Skeletal muscle satellite cell (primary cell): ENCODE measurements around the gene FTCDNL1.

ENCODE experiments used
- H3K27me3 ChIP-seq: 2 replicates; pipeline ENCODE4 v1.7.0; 2013; ENCODE audit warnings: low read length; ENCODE audit not compliant: control insufficient read depth, insufficient read depth
- H3K36me3 ChIP-seq: 2 replicates; pipeline ENCODE4 v1.7.0; 2013; ENCODE audit warnings: mild to moderate bottlenecking, control low read depth, low read length; ENCODE audit not compliant: insufficient read depth
- H3K4me1 ChIP-seq: 2 replicates; pipeline ENCODE4 v1.7.0; 2013; ENCODE audit warnings: low read length; ENCODE audit not compliant: control insufficient read depth, insufficient read depth
- H3K4me2 ChIP-seq: 2 replicates; pipeline ENCODE4 v1.7.0; 2013; ENCODE audit warnings: mild to moderate bottlenecking, low read length
- H3K4me3 ChIP-seq: 2 replicates; pipeline ENCODE4 v1.7.0; 2013; ENCODE audit warnings: low read length
- H3K9ac ChIP-seq: 2 replicates; pipeline ENCODE4 v1.7.0; 2013; ENCODE audit warnings: mild to moderate bottlenecking, low read depth, low read length, moderate library complexity
- H3K9me3 ChIP-seq: replicated peaks from 2 replicates; pipeline ENCODE4 v1.7.0; 2013; ENCODE audit warnings: mild to moderate bottlenecking, control low read depth, low read length

The FTCDNL1 gene

GRCh38 chr2:199810422-199811171, 40.4 kb downstream of the FTCDNL1 start:
- H3K36me3 ChIP-seq: no peaks in the 10 kb centered on the region
- peaks cover 5% of the 10 kb centered on the region for H3K4me1 ChIP-seq
- H3K9ac ChIP-seq: no peak overlapping the region
- H3K27me3 ChIP-seq: no peaks in the 10 kb centered on the region
- no peak overlapping the region for H3K4me3 ChIP-seq
- no peaks in the 10 kb centered on the region for H3K9me3 ChIP-seq
- H3K4me2 ChIP-seq: no peak overlapping the region

DNA sequence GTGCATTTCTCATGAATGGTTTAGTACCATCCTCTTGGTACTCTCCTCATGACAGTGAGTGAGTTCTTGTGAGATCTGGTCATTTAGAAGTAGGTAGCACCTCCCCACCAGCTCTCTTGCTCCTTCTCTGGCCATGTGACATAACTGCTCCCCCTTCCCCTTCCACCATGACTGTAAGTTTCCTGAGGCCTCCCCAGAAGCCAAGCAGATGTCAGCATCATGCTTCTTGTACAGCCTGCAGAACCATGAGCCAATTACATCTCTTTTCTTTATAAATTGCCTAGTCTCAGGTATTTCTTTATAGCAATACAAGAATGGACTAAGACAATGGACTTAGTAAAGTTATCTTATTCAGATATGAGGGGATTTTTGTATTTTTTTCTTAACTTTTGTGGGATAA, 43.0 kb downstream of the FTCDNL1 start:
- no peaks in the 10 kb centered on the region for H3K4me1 ChIP-seq
- no peaks in the 10 kb centered on the region for H3K36me3 ChIP-seq
- no peaks in the 10 kb centered on the region for H3K27me3 ChIP-seq
- no peak overlapping the region for H3K9ac ChIP-seq
- H3K4me3 ChIP-seq: no peak overlapping the region
- H3K9me3 ChIP-seq: no peaks in the 10 kb centered on the region
- H3K4me2 ChIP-seq: no peak overlapping the region

DNA sequence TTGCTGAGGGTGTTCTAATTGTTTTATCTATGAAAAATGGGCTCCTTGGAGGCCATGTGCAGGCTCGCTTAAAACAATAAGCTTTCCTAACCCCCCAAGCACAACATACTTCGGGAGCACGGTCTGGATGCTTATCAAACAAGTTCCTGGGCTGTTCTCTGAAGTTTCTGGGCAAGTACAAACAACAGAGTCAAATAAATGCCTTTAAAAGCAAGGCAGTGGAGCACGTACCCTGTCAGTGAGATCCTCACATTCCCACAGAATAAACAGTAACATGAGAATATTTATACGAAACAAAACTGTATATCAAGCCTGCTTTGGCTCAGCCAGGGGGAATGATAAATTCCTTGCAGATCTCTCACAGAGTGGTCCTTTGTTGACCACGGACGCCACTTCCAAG, 44.8 kb downstream of the FTCDNL1 start:
- Histone ChIP-seq H3K27me3 (no peaks in the 10 kb centered on the region), H3K4me2 (no peak overlapping the region), H3K9ac (no peak overlapping the region), H3K4me3 (no peak overlapping the region), H3K9me3 (no peaks in the 10 kb centered on the region), H3K4me1 (no peaks in the 10 kb centered on the region), H3K36me3 (no peaks in the 10 kb centered on the region)

- no peak overlapping the region for H3K9ac ChIP-seq
These were observed 46.2 kb downstream of the FTCDNL1 start for GRCh38 chr2:199804831-199805230.

GRCh38 chr2:199798831-199799580, 52.0 kb downstream of the FTCDNL1 start:
- Histone ChIP-seq H3K4me3 (no peak overlapping the region), H3K9me3 (no peaks in the 10 kb centered on the region), H3K4me2 (peak overlapping the region; percentile 30), H3K27me3 (no peaks in the 10 kb centered on the region), H3K36me3 (no peaks in the 10 kb centered on the region), H3K4me1 (peaks cover 7% of the 10 kb centered on the region), H3K9ac (no peak overlapping the region)

More at GRCh38 chr2:199804831-199805230, 46.2 kb downstream of the FTCDNL1 start:
- Histone ChIP-seq H3K36me3 (no peaks in the 10 kb centered on the region), H3K9me3 (no peaks in the 10 kb centered on the region), H3K4me2 (no peak overlapping the region), H3K4me3 (no peak overlapping the region), H3K27me3 (no peaks in the 10 kb centered on the region), H3K4me1 (no peaks in the 10 kb centered on the region)

DNA sequence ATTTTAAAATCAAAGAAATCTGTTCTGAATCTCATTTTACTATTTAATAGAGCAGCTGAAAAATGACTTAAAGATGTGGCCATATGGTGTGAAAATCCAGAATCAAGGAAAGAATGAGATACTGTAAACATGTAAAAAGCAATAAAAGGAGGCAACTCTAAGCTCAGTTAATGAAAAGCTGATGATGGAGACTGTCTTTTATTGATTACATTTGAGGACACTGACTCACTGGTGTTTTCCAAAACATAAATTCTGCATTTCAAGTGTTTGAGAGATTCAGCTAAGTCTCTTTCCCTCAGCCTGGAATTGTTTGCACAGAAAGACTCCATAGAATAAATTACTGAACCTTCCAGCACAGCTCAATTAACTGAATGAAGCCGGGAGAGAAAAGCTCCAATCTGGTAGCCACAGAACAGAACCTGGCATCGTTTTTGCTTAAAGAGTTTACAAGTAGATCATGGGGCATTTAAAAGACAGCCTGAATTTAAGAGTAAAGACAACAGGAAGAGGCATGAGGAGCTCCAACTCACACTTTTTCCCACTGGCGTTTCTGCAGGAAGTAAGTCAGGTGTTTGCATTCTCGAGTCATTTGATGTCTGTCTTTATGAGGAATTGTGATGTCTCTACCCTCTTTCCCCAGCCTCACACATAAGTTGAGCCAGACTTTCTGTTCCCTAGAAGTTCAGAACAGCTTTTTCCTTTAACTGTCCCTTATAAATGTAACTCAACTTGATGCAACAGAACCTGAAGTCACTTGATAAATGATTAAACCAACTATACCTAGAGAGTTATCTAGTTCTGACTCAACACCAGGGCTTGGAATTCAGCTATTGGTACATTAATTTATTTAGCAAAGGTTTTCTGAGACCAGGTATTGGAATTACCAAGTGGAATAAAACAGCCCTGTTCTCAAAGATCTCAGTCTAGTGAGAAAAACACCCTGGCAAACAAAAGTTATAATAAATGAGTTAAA, 53.3 kb downstream of the FTCDNL1 start:
- no peak overlapping the region for H3K4me3 ChIP-seq
- H3K9ac ChIP-seq: no peak overlapping the region
- peaks cover 7% of the 10 kb centered on the region for H3K4me1 ChIP-seq
- no peaks in the 10 kb centered on the region for H3K27me3 ChIP-seq
- no peaks in the 10 kb centered on the region for H3K9me3 ChIP-seq
- no peaks in the 10 kb centered on the region for H3K36me3 ChIP-seq
- H3K4me2 ChIP-seq: no peak overlapping the region

GRCh38 chr2:199792381-199792780, 58.6 kb downstream of the FTCDNL1 start:
- Histone ChIP-seq H3K4me2 (no peak overlapping the region), H3K9me3 (no peaks in the 10 kb centered on the region), H3K4me3 (no peak overlapping the region), H3K4me1 (no peaks in the 10 kb centered on the region), H3K27me3 (no peaks in the 10 kb centered on the region), H3K36me3 (no peaks in the 10 kb centered on the region), H3K9ac (no peak overlapping the region)

GRCh38 chr2:199791326-199791725, 59.7 kb downstream of the FTCDNL1 start:
- Histone ChIP-seq H3K4me2 (no peak overlapping the region), H3K9me3 (no peaks in the 10 kb centered on the region), H3K27me3 (no peaks in the 10 kb centered on the region), H3K4me1 (no peaks in the 10 kb centered on the region), H3K9ac (no peak overlapping the region), H3K4me3 (no peak overlapping the region), H3K36me3 (no peaks in the 10 kb centered on the region)

GRCh38 chr2:199784512-199784911, 66.5 kb downstream of the FTCDNL1 start:
- no peaks in the 10 kb centered on the region for H3K36me3 ChIP-seq
- H3K9ac ChIP-seq: no peak overlapping the region
- H3K4me2 ChIP-seq: no peak overlapping the region
- H3K4me3 ChIP-seq: no peak overlapping the region
- no peaks in the 10 kb centered on the region for H3K9me3 ChIP-seq
- no peaks in the 10 kb centered on the region for H3K4me1 ChIP-seq
- H3K27me3 ChIP-seq: no peaks in the 10 kb centered on the region

DNA sequence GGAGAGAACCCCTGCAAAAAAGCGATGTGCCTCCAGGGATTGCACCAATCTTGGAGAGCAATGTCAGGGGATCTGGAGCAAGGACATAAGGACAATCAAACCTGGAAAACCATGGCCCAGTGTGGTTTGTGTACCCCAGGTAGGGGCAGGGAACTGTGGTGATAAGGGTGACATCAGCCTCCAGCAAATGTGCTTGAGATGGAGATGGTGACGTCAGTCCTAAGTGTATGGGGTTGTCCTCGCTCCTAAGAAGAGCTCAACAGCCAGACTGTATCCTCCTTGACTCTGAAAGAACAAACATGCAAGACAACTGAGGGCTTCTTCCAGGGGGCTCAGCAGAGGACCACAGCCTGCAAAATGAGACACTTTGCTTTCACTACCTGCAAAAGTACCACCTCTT, 71.4 kb downstream of the FTCDNL1 start:
- Histone ChIP-seq H3K4me3 (no peak overlapping the region), H3K36me3 (no peaks in the 10 kb centered on the region), H3K4me2 (no peak overlapping the region), H3K4me1 (no peaks in the 10 kb centered on the region), H3K9me3 (no peaks in the 10 kb centered on the region), H3K9ac (no peak overlapping the region), H3K27me3 (peaks cover 3% of the 10 kb centered on the region)

DNA sequence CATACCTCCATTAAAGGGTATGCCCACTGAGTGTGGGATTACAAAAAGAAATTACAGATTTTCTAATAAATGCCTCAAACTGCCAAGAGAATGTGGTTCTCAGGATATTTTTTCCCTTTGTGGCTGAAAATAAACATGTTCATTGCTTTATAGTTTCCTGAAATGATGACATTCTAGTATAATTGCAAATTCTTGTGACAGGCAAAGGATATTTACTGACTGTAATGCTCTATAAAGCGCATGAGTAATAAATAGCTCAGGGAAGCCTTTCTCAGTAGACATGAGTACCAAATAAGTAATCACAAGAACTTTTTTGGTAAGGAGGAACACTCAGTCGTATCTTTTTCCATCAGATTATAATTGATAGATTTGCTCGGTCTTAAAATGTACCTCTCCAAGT, 72.3 kb downstream of the FTCDNL1 start:
- Histone ChIP-seq H3K4me2 (no peak overlapping the region), H3K27me3 (peaks cover 3% of the 10 kb centered on the region), H3K36me3 (no peaks in the 10 kb centered on the region), H3K4me3 (no peak overlapping the region), H3K9me3 (no peaks in the 10 kb centered on the region), H3K4me1 (no peaks in the 10 kb centered on the region), H3K9ac (no peak overlapping the region)
